Neural cell (in vitro differentiated cells): Measurements from ENCODE around the gene C19orf44. TPM values are rescaled to one million over a fixed set of nuclear protein-coding genes. Genes with fewer than 3 reads are reported as not detected.

ENCODE experiments used
- H2AFZ ChIP-seq: fragments of 200-600, 300-800 bp; sonication (generic), shearing (Covaris generic); 2 replicates; pipeline ENCODE4 v1.6.0; 2014; ENCODE audit warnings: low read depth, mild to moderate bottlenecking, antibody characterized with exemption, low read length, moderate library complexity
- H3F3A ChIP-seq: fragments of 200-600 bp; shearing (Covaris generic); 2 replicates; pipeline ENCODE4 v1.6.1; 2016; ENCODE audit warnings: mild to moderate bottlenecking, moderate library complexity, mixed read lengths, antibody characterized with exemption, low read length; ENCODE audit not compliant: insufficient read depth, poor library complexity, severe bottlenecking
- H3K27ac ChIP-seq: fragments of 200-600, 300-800 bp; sonication (generic), shearing (Covaris generic); 2 replicates; pipeline ENCODE4 v1.5.1; 2014; ENCODE audit warnings: mild to moderate bottlenecking, low read length, moderate library complexity
- H3K27me3 ChIP-seq: fragments of 300-800, 200-600 bp; sonication (generic), shearing (Covaris generic); 2 replicates; pipeline ENCODE4 v1.6.0; 2014; ENCODE audit warnings: mild to moderate bottlenecking, low read depth, low read length, moderate library complexity; ENCODE audit not compliant: insufficient read depth
- H3K36me3 ChIP-seq: fragments of 300-800, 200-600 bp; sonication (generic), shearing (Covaris generic); 2 replicates; pipeline ENCODE4 v1.5.1; 2014; ENCODE audit warnings: mild to moderate bottlenecking, antibody characterized with exemption, low read length, moderate library complexity; ENCODE audit not compliant: insufficient read depth
- H3K4me2 ChIP-seq: fragments of 300-800, 200-600 bp; sonication (generic), shearing (Covaris generic); 2 replicates; pipeline ENCODE4 v1.6.0; 2014; ENCODE audit warnings: mild to moderate bottlenecking, low read length
- H3K4me3 ChIP-seq: fragments of 300-800, 200-600 bp; sonication (generic), shearing (Covaris generic); 2 replicates; pipeline ENCODE4 v1.5.1; 2014; ENCODE audit warnings: mild to moderate bottlenecking, low read length, moderate library complexity
- H3K79me2 ChIP-seq: fragments of 200-600 bp; shearing (Covaris generic); replicated peaks from 2 replicates; pipeline ENCODE4 v1.6.0; 2014; ENCODE audit warnings: mild to moderate bottlenecking, low read length, moderate library complexity; ENCODE audit not compliant: insufficient read depth
- H3K9ac ChIP-seq: fragments of 300-800, 200-600 bp; sonication (generic), shearing (Covaris generic); 2 replicates; pipeline ENCODE4 v1.6.1; 2016; ENCODE audit warnings: mild to moderate bottlenecking, low read length, mixed read lengths
- H3K9me2 ChIP-seq: fragments of 200-600 bp; shearing (Covaris generic); 2 replicates; pipeline ENCODE4 v1.6.1; 2016; ENCODE audit warnings: mild to moderate bottlenecking, low read length, mixed read lengths; ENCODE audit not compliant: insufficient read depth
- H3K9me3 ChIP-seq: fragments of 200-600, 300-800 bp; sonication (generic), shearing (Covaris generic); 2 replicates; pipeline ENCODE4 v1.6.1; 2016; ENCODE audit warnings: mild to moderate bottlenecking, mixed run types, low read length, moderate library complexity, mixed read lengths
- H4K20me1 ChIP-seq: fragments of 200-600 bp; shearing (Covaris generic); 2 replicates; pipeline ENCODE4 v1.6.1; 2016; ENCODE audit warnings: mild to moderate bottlenecking, mixed run types; ENCODE audit not compliant: insufficient read depth
- EP300 ChIP-seq: fragments of 450-650 bp; conservative IDR thresholded peaks from 2 replicates; pipeline ENCODE4 v1.6.1; 2014; ENCODE audit warnings: antibody characterized with exemption, mild to moderate bottlenecking, moderate library complexity; ENCODE audit not compliant: poor library complexity, severe bottlenecking
- EZH2 ChIP-seq: fragments of 200-600, 300-800 bp; shearing (Covaris generic), sonication (generic); IDR thresholded peaks from 2 replicates; pipeline ENCODE4 v1.6.1; 2014; ENCODE audit warnings: antibody characterized with exemption, low read length, borderline replicate concordance, mild to moderate bottlenecking; ENCODE audit not compliant: insufficient read depth, poor library complexity, severe bottlenecking
- MXI1 ChIP-seq: fragments of 450-650 bp; conservative IDR thresholded peaks from 2 replicates; pipeline ENCODE4 v1.6.1; 2014; ENCODE audit warnings: antibody characterized with exemption, mild to moderate bottlenecking; ENCODE audit not compliant: poor library complexity, severe bottlenecking
- POLR2AphosphoS5 ChIP-seq: IDR thresholded peaks from 2 replicates; pipeline ENCODE4 v1.6.1; 2012
- RAD21 ChIP-seq: fragments of 450-650 bp; conservative IDR thresholded peaks from 2 replicates; pipeline ENCODE4 v1.6.1; 2014; ENCODE audit warnings: antibody characterized with exemption, mild to moderate bottlenecking, moderate library complexity
- SMC3 ChIP-seq: fragments of 450-650 bp; conservative IDR thresholded peaks from 2 replicates; pipeline ENCODE4 v1.6.1; 2014; ENCODE audit warnings: antibody characterized with exemption, mild to moderate bottlenecking, moderate library complexity; ENCODE audit not compliant: poor library complexity
- TAF1 ChIP-seq: IDR thresholded peaks from 2 replicates; pipeline ENCODE4 v1.6.1; 2012; ENCODE audit warnings: low read depth
- polyA plus RNA-seq: library from polyadenylated mRNA; depleted of rRNA; stranded (reverse); fragments of >200 nt; gene quantifications from 2 replicates; pipeline ENCODE4 v1.2.3, GENCODE V29; 2014
- TF ChIP-seq, protein P1 (sequence below): IDR thresholded peaks from 2 replicates; pipeline ENCODE4 v1.6.1; 2012; ENCODE audit warnings: borderline replicate concordance
- TF ChIP-seq, protein P2 (sequence below): fragments of 450-650 bp; IDR thresholded peaks from 2 replicates; pipeline ENCODE4 v1.5.1; 2014; ENCODE audit warnings: antibody characterized with exemption, mild to moderate bottlenecking, moderate library complexity; ENCODE audit not compliant: poor library complexity, severe bottlenecking

C19orf44 gene
- polyA plus RNA-seq, 1 donor from 2014 or later, result 9.9 TPM

DNA sequence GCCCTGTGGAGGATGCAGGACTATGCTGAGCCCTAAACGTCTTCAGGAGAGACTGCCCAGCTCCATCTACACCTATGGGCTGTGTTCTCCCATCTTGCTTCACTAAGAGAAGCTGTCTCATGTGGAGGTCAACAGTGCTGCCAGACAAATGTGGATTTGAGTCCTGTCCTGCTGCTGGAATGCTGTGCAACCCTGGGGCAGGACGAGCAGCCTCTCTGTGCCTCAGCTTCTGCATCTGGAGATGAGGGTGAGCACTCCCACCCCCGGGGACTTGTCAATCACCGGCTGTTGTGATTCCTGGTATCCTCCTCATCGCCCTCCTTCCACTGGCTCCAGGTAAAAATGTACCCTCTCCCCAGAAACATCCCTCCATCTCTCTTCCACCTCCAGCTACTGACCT, 40.7 kb upstream of the C19orf44 start:
- Histone ChIP-seq H3K9ac (no peak overlapping the region), H3K36me3 (no peaks in the 10 kb centered on the region), H3K9me2 (no peaks in the 10 kb centered on the region), H3F3A (no peaks in the 10 kb centered on the region), H2AFZ (no peak overlapping the region), H3K79me2 (peaks cover 46% of the 10 kb centered on the region), H3K4me2 (no peak overlapping the region), H4K20me1 (peaks cover 31% of the 10 kb centered on the region), H3K27ac (no peak overlapping the region), H3K27me3 (no peaks in the 10 kb centered on the region), H3K9me3 (no peaks in the 10 kb centered on the region), H3K4me3 (no peak overlapping the region)
- no peak for TF ChIP-seq MXI1
- TF ChIP-seq, protein P1, sequence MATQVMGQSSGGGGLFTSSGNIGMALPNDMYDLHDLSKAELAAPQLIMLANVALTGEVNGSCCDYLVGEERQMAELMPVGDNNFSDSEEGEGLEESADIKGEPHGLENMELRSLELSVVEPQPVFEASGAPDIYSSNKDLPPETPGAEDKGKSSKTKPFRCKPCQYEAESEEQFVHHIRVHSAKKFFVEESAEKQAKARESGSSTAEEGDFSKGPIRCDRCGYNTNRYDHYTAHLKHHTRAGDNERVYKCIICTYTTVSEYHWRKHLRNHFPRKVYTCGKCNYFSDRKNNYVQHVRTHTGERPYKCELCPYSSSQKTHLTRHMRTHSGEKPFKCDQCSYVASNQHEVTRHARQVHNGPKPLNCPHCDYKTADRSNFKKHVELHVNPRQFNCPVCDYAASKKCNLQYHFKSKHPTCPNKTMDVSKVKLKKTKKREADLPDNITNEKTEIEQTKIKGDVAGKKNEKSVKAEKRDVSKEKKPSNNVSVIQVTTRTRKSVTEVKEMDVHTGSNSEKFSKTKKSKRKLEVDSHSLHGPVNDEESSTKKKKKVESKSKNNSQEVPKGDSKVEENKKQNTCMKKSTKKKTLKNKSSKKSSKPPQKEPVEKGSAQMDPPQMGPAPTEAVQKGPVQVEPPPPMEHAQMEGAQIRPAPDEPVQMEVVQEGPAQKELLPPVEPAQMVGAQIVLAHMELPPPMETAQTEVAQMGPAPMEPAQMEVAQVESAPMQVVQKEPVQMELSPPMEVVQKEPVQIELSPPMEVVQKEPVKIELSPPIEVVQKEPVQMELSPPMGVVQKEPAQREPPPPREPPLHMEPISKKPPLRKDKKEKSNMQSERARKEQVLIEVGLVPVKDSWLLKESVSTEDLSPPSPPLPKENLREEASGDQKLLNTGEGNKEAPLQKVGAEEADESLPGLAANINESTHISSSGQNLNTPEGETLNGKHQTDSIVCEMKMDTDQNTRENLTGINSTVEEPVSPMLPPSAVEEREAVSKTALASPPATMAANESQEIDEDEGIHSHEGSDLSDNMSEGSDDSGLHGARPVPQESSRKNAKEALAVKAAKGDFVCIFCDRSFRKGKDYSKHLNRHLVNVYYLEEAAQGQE, result no peak
- TF ChIP-seq SMC3, result no peak
- no peak for TF ChIP-seq RAD21
- TF ChIP-seq, protein P2, sequence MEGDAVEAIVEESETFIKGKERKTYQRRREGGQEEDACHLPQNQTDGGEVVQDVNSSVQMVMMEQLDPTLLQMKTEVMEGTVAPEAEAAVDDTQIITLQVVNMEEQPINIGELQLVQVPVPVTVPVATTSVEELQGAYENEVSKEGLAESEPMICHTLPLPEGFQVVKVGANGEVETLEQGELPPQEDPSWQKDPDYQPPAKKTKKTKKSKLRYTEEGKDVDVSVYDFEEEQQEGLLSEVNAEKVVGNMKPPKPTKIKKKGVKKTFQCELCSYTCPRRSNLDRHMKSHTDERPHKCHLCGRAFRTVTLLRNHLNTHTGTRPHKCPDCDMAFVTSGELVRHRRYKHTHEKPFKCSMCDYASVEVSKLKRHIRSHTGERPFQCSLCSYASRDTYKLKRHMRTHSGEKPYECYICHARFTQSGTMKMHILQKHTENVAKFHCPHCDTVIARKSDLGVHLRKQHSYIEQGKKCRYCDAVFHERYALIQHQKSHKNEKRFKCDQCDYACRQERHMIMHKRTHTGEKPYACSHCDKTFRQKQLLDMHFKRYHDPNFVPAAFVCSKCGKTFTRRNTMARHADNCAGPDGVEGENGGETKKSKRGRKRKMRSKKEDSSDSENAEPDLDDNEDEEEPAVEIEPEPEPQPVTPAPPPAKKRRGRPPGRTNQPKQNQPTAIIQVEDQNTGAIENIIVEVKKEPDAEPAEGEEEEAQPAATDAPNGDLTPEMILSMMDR, result no peak
- TF ChIP-seq EZH2, result no peak
- no peak for TF ChIP-seq TAF1
- no peak for TF ChIP-seq POLR2AphosphoS5
- TF ChIP-seq EP300, result no peak

DNA sequence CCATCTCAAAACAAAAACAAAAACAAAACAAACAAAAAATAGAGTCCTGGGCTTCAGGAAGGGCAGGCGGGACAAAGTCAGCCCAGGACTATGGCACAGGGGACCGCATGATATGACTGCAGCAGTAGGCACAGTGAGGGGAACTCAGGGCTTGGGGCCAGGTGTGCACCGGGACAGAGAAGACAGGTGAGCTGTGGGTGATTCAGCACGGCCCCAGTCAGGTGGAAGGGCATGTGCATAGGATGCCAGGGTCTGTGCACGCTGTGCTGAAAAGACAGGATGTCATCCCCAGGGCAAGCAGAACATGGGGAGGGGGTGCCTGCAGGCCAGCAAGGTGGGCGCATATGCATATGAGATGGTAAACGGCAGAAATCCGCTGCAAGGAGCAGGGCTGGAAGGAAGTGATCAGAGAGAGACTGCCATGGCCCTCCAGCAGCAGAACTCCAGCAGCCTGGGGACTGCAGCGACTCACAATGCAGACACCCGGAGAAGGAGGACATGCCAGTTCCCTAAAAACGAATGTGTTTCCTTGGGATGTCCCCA, 39.5 kb upstream of the C19orf44 start:
- Histone ChIP-seq H2AFZ (no peak overlapping the region), H3K27me3 (no peaks in the 10 kb centered on the region), H3K4me3 (no peak overlapping the region), H4K20me1 (peaks cover 33% of the 10 kb centered on the region), H3K9ac (no peak overlapping the region), H3K9me3 (no peaks in the 10 kb centered on the region), H3K9me2 (no peaks in the 10 kb centered on the region), H3K36me3 (no peaks in the 10 kb centered on the region), H3F3A (no peaks in the 10 kb centered on the region), H3K79me2 (peaks cover 48% of the 10 kb centered on the region), H3K27ac (no peak overlapping the region), H3K4me2 (no peak overlapping the region)
- no peak for TF ChIP-seq EZH2
- TF ChIP-seq POLR2AphosphoS5, result no peak
- no peak for TF ChIP-seq EP300
- TF ChIP-seq TAF1, result no peak
